HepG2 (cell line): Measurements from ENCODE around the gene ZNF444. TPM values are rescaled to one million over a fixed set of nuclear protein-coding genes. Genes with fewer than 3 reads are reported as not detected.

ENCODE experiments used
- ATAC-seq: fragments of 200-7000 bp; cut with Tn5 transposase; 3 replicates; pipeline ENCODE4 v1.9.1; 2020; ENCODE audit warnings: mild to moderate bottlenecking, moderate library complexity
- BruUV-seq: library from RNA; stranded (reverse); fragments of 400-500 nt; replicated peaks from 2 replicates; lab custom pipeline; 2021; lab: Mats Ljungman, UMichigan
- CTCF ChIA-PET: fragments of 300-600 bp; formaldehyde crosslinking; extraction: SDS; loops from one replicate; lab custom pipeline; 2021; ENCODE audit warnings: low total read pairs, inconsistent platforms, low intra/inter-chr PET ratio; lab: Yijun Ruan, JAX
- POLR2A ChIA-PET: fragments of 350-600 bp; sonication (Branson Sonifier 250); formaldehyde crosslinking; loops from one replicate; lab custom pipeline; 2020; ENCODE audit warnings: antibody characterized with exemption, inconsistent platforms; lab: Yijun Ruan, JAX
- DNase-seq: peaks from one replicate; pipeline ENCODE4 v3.0.0-alpha.2; 2015; ENCODE audit warnings: low spot score
- FAIRE-seq: peaks from 3 replicates; lab custom pipeline; 2011; peaks lifted over from hg19 to GRCh38; lab: Jason Lieb, UNC
- H2AFZ ChIP-seq: one replicate; pipeline ENCODE4 v1.6.1; 2011; ENCODE audit warnings: low read length, inconsistent platforms
- H3K27ac ChIP-seq: fragments of 300-600 bp; 3 replicates; pipeline ENCODE4 v1.8.0; 2011; ENCODE audit warnings: mixed run types, mild to moderate bottlenecking, mixed read lengths, low read length, inconsistent platforms; ENCODE audit not compliant: insufficient read depth; ENCODE audit errors: extremely low read length
- H3K27me3 ChIP-seq, 2 experiments: fragments of 200-600 bp in 1 of 2; 2 replicates in 1 of 2; 3 replicates in 1 of 2; pipeline versions ENCODE4 v1.6.0 to v1.8.0; 2011; ENCODE audit warnings: low read length in 2 of 2, mild to moderate bottlenecking in 2 of 2, moderate library complexity in 2 of 2, inconsistent platforms in 1 of 2; ENCODE audit not compliant: insufficient read depth in 2 of 2, control insufficient read depth in 1 of 2
- H3K36me3 ChIP-seq, 2 experiments: fragments of 200-600 bp in 1 of 2; replicated peaks in 1 of 2; 2 replicates in 1 of 2; 3 replicates in 1 of 2; pipeline versions ENCODE4 v1.5.1 to v1.8.0; 2011; ENCODE audit warnings: low read length in 2 of 2, inconsistent platforms in 1 of 2; ENCODE audit not compliant: insufficient read depth in 2 of 2, control insufficient read depth in 1 of 2
- H3K4me1 ChIP-seq: 2 replicates; pipeline ENCODE4 v1.5.1; 2012; ENCODE audit warnings: low read length, inconsistent platforms; ENCODE audit not compliant: insufficient read depth
- H3K4me2 ChIP-seq: 2 replicates; pipeline ENCODE4 v1.6.0; 2011; ENCODE audit warnings: low read depth, low read length, inconsistent platforms
- H3K4me3 ChIP-seq, 3 experiments: fragments of 200-600 bp in 1 of 3; sonication (generic), shearing (Covaris generic) in 1 of 3; replicated peaks in 1 of 3; 2 replicates each; pipeline ENCODE4 v1.5.1; 2011 to 2016; ENCODE audit warnings: low read length in 3 of 3, inconsistent platforms in 2 of 3, low read depth in 2 of 3, mild to moderate bottlenecking in 2 of 3, control low read depth in 1 of 3, mixed read lengths in 1 of 3; ENCODE audit not compliant: insufficient read depth in 1 of 3
- H3K79me2 ChIP-seq: one replicate; pipeline ENCODE4 v1.6.1; 2011; ENCODE audit warnings: low read length, inconsistent platforms; ENCODE audit not compliant: insufficient read depth
- H3K9ac ChIP-seq: 2 replicates; pipeline ENCODE4 v1.6.0; 2011; ENCODE audit warnings: mild to moderate bottlenecking, low read depth, low read length, inconsistent platforms; ENCODE audit not compliant: insufficient read depth
- H3K9me3 ChIP-seq: 2 replicates; pipeline ENCODE4 v1.5.1; 2012; ENCODE audit warnings: mild to moderate bottlenecking, low read length
- H4K20me1 ChIP-seq: 2 replicates; pipeline ENCODE4 v1.6.0; 2011; ENCODE audit warnings: inconsistent platforms, mild to moderate bottlenecking, low read length, moderate library complexity; ENCODE audit not compliant: insufficient read depth
- NFYC ChIP-seq: IDR thresholded peaks from 2 replicates; pipeline ENCODE4 v1.6.1; 2016; ENCODE audit warnings: missing genetic modification reagents, missing compliant biosample characterization
- POLR2AphosphoS5 ChIP-seq: IDR thresholded peaks from 2 replicates; pipeline ENCODE4 v1.6.1; 2012; ENCODE audit warnings: low read depth, low read length
- SMC3 ChIP-seq: IDR thresholded peaks from 2 replicates; pipeline ENCODE4 v1.6.1; 2011; ENCODE audit warnings: low read length, improper control_type of control experiment
- STAT5B ChIP-seq: sonication (generic); formaldehyde crosslinking; IDR thresholded peaks from 2 replicates; pipeline ENCODE4 v1.4.0; 2020; ENCODE audit warnings: missing genetic modification reagents
- WGBS: methylation state at CpG from one replicate; pipeline ENCODE4 v1.1.6; 2017; ENCODE audit warnings: low lambda C conversion rate; 5-methylcytosine and 5-hydroxymethylcytosine counted together
- in situ Hi-C: cut with HindIII; loops from 2 replicates; pipeline ENCODE4 v1.10.0; 2017; ENCODE audit warnings: low pct_unique_long_range_greater_than_20kb; ENCODE audit not compliant: extremely low pct_ligation_motif_present
- intact Hi-C: fragments of 100-400 bp; cut with micrococcal nuclease; formaldehyde crosslinking; loops from one replicate; pipeline ENCODE4 v1.10.0; 2022; ENCODE audit not compliant: unreplicated experiment
- polyA plus RNA-seq, 8 experiments: library from polyadenylated mRNA; depleted of rRNA in 3 of 8; stranded (reverse) in 7 of 8; unstranded in 1 of 8; fragments of >200 nt; fragmentation: Illumina TruSeq in 4 of 8; extraction: Trizol in 4 of 8; gene quantifications; 2 replicates each; pipeline versions ENCODE4 v1.2.1 to v1.2.3, GENCODE V29; 2011 to 2016; ENCODE audit warnings: low read depth in 4 of 8, missing spikeins in 1 of 8, mixed read lengths in 1 of 8; ENCODE audit not compliant: insufficient read depth in 1 of 8
- total RNA-seq, 5 experiments: library from RNA; depleted of rRNA; stranded (reverse); fragments of >200 nt; fragmentation: Illumina TruSeq; extraction: Trizol; gene quantifications; 2 replicates each; pipeline ENCODE4 v1.2.3, GENCODE V29; 2016; ENCODE audit warnings: low read depth in 1 of 5
- TF ChIP-seq, protein P1 (sequence below): sonication (generic); formaldehyde crosslinking; IDR thresholded peaks from 2 replicates; pipeline ENCODE4 v1.5.0; 2020; ENCODE audit warnings: mild to moderate bottlenecking, missing genetic modification reagents, moderate library complexity

Gene ZNF444
- total and polyA plus RNA-seq, 2 of the 13 experiments (the other 11 are each of a cell fraction or from before 2014, with no cell fraction given), result 27.4 to 30.3 TPM

DNA sequence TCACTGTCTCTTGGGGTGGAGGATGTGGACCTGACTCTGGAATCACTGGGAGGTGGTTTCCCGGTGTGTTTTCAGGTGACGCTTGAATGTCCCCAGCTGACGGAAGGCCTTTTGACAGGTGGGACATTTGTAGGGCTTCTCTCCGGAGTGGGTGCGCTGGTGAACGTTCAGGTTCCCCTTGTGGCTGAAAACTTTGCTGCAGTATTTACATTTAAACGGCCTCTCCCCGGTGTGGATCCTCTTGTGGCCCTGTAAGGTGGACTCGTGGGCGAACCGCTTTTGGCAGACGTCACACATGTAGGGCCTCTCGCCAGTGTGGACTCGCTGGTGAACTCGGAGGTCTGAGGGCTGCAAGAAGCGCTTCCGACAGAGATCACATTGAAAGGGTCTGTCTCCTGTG, 48.7 kb downstream of the ZNF444 start:
- H3K27me3 ChIP-seq, result peaks cover 0 to 2% of the 10 kb centered on the region in 2 experiments; a peak in 2 of 5 replicates

DNA sequence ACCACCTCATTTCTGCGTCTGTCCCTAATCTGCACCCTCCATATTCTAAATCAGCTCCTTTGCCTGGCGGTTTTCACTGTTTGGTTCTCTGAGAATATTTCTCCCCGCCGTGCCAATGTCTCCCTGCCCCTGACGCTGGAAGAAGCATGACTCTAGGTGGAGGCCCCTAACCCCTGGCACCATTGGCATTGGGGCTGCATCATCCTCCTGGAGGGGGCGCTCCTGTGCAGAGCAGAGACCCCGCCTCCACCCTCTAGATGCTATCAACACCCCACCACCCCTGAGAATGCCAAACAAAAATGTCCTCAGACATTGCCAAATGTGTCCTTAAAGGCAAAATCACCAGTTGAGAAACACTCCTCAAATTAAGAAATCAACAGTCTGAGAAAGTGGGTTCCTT, 50.0 kb downstream of the ZNF444 start:
- BruUV-seq, result no TSS peak
- CTCF ChIA-PET, result no interaction called here
- Histone ChIP-seq H3K4me3 (no peak overlapping the region), H2AFZ (no peak overlapping the region), H3K27ac (no peak overlapping the region), H3K79me2 (no peaks in the 10 kb centered on the region), H3K36me3 (no peaks in the 10 kb centered on the region), H4K20me1 (no peaks in the 10 kb centered on the region), H3K4me2 (no peak overlapping the region), H3K9me3 (no peaks in the 10 kb centered on the region), H3K4me1 (no peaks in the 10 kb centered on the region), H3K9ac (no peak overlapping the region), H3K27me3 (peaks cover 0 to 2% of the 10 kb centered on the region in 2 experiments; a peak in 2 of 5 replicates)
- FAIRE-seq (no peak), ATAC-seq (no peak), DNase-seq (no peak)
- in situ Hi-C loops, result no loop called here
- intact Hi-C loops, result no loop called here
- POLR2A ChIA-PET, result no interaction called here
- TF ChIP-seq STAT5B (CRISPR knock-in tag), result no peak
- TF ChIP-seq, protein P1, sequence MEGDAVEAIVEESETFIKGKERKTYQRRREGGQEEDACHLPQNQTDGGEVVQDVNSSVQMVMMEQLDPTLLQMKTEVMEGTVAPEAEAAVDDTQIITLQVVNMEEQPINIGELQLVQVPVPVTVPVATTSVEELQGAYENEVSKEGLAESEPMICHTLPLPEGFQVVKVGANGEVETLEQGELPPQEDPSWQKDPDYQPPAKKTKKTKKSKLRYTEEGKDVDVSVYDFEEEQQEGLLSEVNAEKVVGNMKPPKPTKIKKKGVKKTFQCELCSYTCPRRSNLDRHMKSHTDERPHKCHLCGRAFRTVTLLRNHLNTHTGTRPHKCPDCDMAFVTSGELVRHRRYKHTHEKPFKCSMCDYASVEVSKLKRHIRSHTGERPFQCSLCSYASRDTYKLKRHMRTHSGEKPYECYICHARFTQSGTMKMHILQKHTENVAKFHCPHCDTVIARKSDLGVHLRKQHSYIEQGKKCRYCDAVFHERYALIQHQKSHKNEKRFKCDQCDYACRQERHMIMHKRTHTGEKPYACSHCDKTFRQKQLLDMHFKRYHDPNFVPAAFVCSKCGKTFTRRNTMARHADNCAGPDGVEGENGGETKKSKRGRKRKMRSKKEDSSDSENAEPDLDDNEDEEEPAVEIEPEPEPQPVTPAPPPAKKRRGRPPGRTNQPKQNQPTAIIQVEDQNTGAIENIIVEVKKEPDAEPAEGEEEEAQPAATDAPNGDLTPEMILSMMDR (CRISPR knock-in tag), result peak; percentile 6; the same call in 1 of the 2 replicates
- 68% methylated on average over 6 of the region's 7 CpGs for WGBS

More for the DNA sequence above, 48.7 kb downstream of the ZNF444 start:
- intact Hi-C loops, result no loop called here
- H3K27ac ChIP-seq, result no peak overlapping the region
- no peak overlapping the region for H3K4me2 ChIP-seq
- H2AFZ ChIP-seq, result no peak overlapping the region
- no peaks in the 10 kb centered on the region for H3K9me3 ChIP-seq
- no peaks in the 10 kb centered on the region for H4K20me1 ChIP-seq
- BruUV-seq, result no TSS peak
- POLR2A ChIA-PET, result no interaction called here
- CTCF ChIA-PET, result no interaction called here
- peak; percentile 76 for ATAC-seq
- FAIRE-seq, result no peak
- TF ChIP-seq POLR2AphosphoS5, result no peak
- TF ChIP-seq SMC3, result peak; percentile 33; the same call in 1 of the 2 replicates
- no peak for TF ChIP-seq NFYC (CRISPR knock-in tag)
- TF ChIP-seq, protein P1 (CRISPR knock-in tag), result 0 out of 2 replicates have a peak, but pooled peaks have one; percentile 6
- TF ChIP-seq, all 625 proteins: peak for 2
- no peaks in the 10 kb centered on the region for H3K4me1 ChIP-seq
- no peaks in the 10 kb centered on the region for H3K79me2 ChIP-seq
- WGBS, result 25% methylated on average over 12 of the region's 17 CpGs
- no peak for DNase-seq
- no peaks in the 10 kb centered on the region for H3K36me3 ChIP-seq
- H3K4me3 ChIP-seq, result no peak overlapping the region
- no peak overlapping the region for H3K9ac ChIP-seq
- in situ Hi-C loops, result no loop called here
